Panc1 (cell line): Measurements from ENCODE around the gene USH1C. TPM values are rescaled to one million over a fixed set of nuclear protein-coding genes. Genes with fewer than 3 reads are reported as not detected.

ENCODE experiments used
- ATAC-seq: fragments of 200-7000 bp; cut with Tn5 transposase; 2 replicates; pipeline ENCODE4 v1.9.1; 2020; ENCODE audit warnings: mild to moderate bottlenecking, moderate library complexity
- BruUV-seq: library from RNA; stranded (reverse); fragments of 400-500 nt; replicated peaks from 2 replicates; lab custom pipeline; 2021; lab: Mats Ljungman, UMichigan
- CTCF ChIA-PET: fragments of 300-600 bp; sonication (Branson Sonifier 250); formaldehyde crosslinking; loops from one replicate; lab custom pipeline; 2022; ENCODE audit warnings: antibody characterized with exemption; lab: Charles Lee
- POLR2A ChIA-PET: fragments of 300-600 bp; sonication (Branson Sonifier 250); formaldehyde crosslinking; loops from one replicate; lab custom pipeline; 2022; ENCODE audit warnings: antibody characterized with exemption; lab: Charles Lee
- DNase-seq: peaks from one replicate; pipeline ENCODE4 v3.0.0-alpha.2; 2010; ENCODE audit warnings: low read depth, low spot score
- H3K27ac ChIP-seq: 2 replicates; pipeline ENCODE4 v1.5.1; 2011; ENCODE audit warnings: mild to moderate bottlenecking, low read length, inconsistent platforms
- H3K27me3 ChIP-seq: fragments of 200-500 bp; sonication (Bioruptor generic); 2 replicates; pipeline ENCODE4 v1.6.0; 2014; ENCODE audit warnings: low read length, inconsistent platforms; ENCODE audit not compliant: control insufficient read depth, insufficient read depth
- H3K36me3 ChIP-seq: fragments of 200-500 bp; sonication (Bioruptor generic); 2 replicates; pipeline ENCODE4 v1.5.1; 2014; ENCODE audit warnings: inconsistent platforms, mild to moderate bottlenecking, low read length, moderate library complexity; ENCODE audit not compliant: control insufficient read depth, insufficient read depth
- H3K4me1 ChIP-seq: 2 replicates; pipeline ENCODE4 v1.5.1; 2011; ENCODE audit warnings: inconsistent platforms, mild to moderate bottlenecking, low read length, moderate library complexity; ENCODE audit not compliant: control insufficient read depth, insufficient read depth
- H3K4me3 ChIP-seq, 2 experiments: 2 replicates each; pipeline ENCODE4 v1.5.1; 2011 to 2012; ENCODE audit warnings: low read depth in 2 of 2, low read length in 2 of 2, mild to moderate bottlenecking in 2 of 2, inconsistent platforms in 1 of 2, moderate library complexity in 1 of 2
- H3K9me3 ChIP-seq: fragments of 200-500 bp; sonication (Bioruptor generic); 2 replicates; pipeline ENCODE4 v1.5.1; 2014; ENCODE audit warnings: low read depth, mild to moderate bottlenecking, inconsistent platforms, low read length, moderate library complexity; ENCODE audit not compliant: control insufficient read depth, insufficient read depth
- CTCF ChIP-seq: fragments of 450-650 bp; IDR thresholded peaks from 2 replicates; pipeline ENCODE4 v1.5.1; 2017; ENCODE audit warnings: mild to moderate bottlenecking
- POLR2AphosphoS5 ChIP-seq: IDR thresholded peaks from 2 replicates; pipeline ENCODE4 v1.6.1; 2012; ENCODE audit warnings: mild to moderate bottlenecking, low read depth, low read length, moderate library complexity
- REST ChIP-seq, 2 experiments: IDR thresholded peaks; 2 replicates each; pipeline ENCODE4 v1.6.1; 2011 to 2012; ENCODE audit warnings: low read depth in 2 of 2, control low read depth in 1 of 2, low read length in 1 of 2, mild to moderate bottlenecking in 1 of 2, moderate library complexity in 1 of 2; ENCODE audit not compliant: insufficient read depth in 1 of 2
- SIN3A ChIP-seq: IDR thresholded peaks from 2 replicates; pipeline ENCODE4 v1.6.1; 2012; ENCODE audit warnings: low read depth, mild to moderate bottlenecking, low read length, moderate library complexity, borderline replicate concordance; ENCODE audit not compliant: insufficient read depth
- TCF7L2 ChIP-seq: IDR thresholded peaks from 2 replicates; pipeline ENCODE4 v1.6.1; 2011; ENCODE audit warnings: mild to moderate bottlenecking, low read depth, low read length, inconsistent platforms
- in situ Hi-C: cut with HindIII; loops from 2 replicates; pipeline ENCODE4 v1.10.0; 2016; ENCODE audit warnings: low sequenced_read_pairs, low pct_unique_long_range_greater_than_20kb
- intact Hi-C: fragments of 100-400 bp; cut with micrococcal nuclease; formaldehyde crosslinking; loops from one replicate; pipeline ENCODE4 v1.10.0; 2022; ENCODE audit not compliant: unreplicated experiment
- total RNA-seq: library from RNA; stranded (reverse); gene quantifications from one replicate; pipeline ENCODE4 v1.2.1, GENCODE V29; 2021; ENCODE audit not compliant: unreplicated experiment

Gene USH1C
- total RNA-seq, 1 experiment from 2014 or later: not detected

- in situ Hi-C loops: no loop called here
- H3K4me3 ChIP-seq: no peak overlapping the region
- ATAC-seq (no peak), DNase-seq (no peak)
- peaks cover 3% of the 10 kb centered on the region for H3K27me3 ChIP-seq
- no peak overlapping the region for H3K27ac ChIP-seq
- no peak for TF ChIP-seq POLR2AphosphoS5
- no peak for TF ChIP-seq TCF7L2
- no peak for TF ChIP-seq SIN3A
- TF ChIP-seq REST (IDR thresholded peaks at IDR 0.05; ENCODE audit: insufficient read depth in 1 of 2, low read depth in 2 of 2, low read length in 1 of 2): no peak
- no peak for TF ChIP-seq CTCF
- no peaks in the 10 kb centered on the region for H3K4me1 ChIP-seq
- ChIA-PET POLR2A (interaction anchor here (1.1 kb wide), 1 partner anchor 10 kb away, joined by 3 read pairs; no protein-coding TSS in a partner anchor), CTCF (interaction anchor here (1.0 kb wide), 1 partner anchor 39 kb away, joined by 3 read pairs; no protein-coding TSS in a partner anchor)
- no TSS peak for BruUV-seq
- no peaks in the 10 kb centered on the region for H3K9me3 ChIP-seq
- no peaks in the 10 kb centered on the region for H3K36me3 ChIP-seq
- intact Hi-C loops: no loop called here
These were observed 12.5 kb downstream of the USH1C start for GRCh38 chr11:17531636-17532113.

GRCh38 chr11:17531071-17531600 is 13.1 kb downstream of the USH1C start:
- Histone ChIP-seq H3K9me3 (no peaks in the 10 kb centered on the region), H3K4me1 (no peaks in the 10 kb centered on the region), H3K36me3 (no peaks in the 10 kb centered on the region), H3K4me3 (no peak overlapping the region), H3K27me3 (peaks cover 3% of the 10 kb centered on the region), H3K27ac (no peak overlapping the region)
- DNase-seq (no peak), ATAC-seq (no peak)
- intact Hi-C loops: no loop called here
- in situ Hi-C loops: no loop called here
- POLR2A ChIA-PET: no interaction called here
- no TSS peak for BruUV-seq
- TF ChIP-seq SIN3A (no peak), TCF7L2 (no peak), REST (IDR thresholded peaks at IDR 0.05; ENCODE audit: insufficient read depth in 1 of 2, low read depth in 2 of 2, low read length in 1 of 2) (no peak), CTCF (no peak), POLR2AphosphoS5 (no peak)
- CTCF ChIA-PET: interaction anchor here (1.0 kb wide), 1 partner anchor 39 kb away, joined by 3 read pairs; no protein-coding TSS in a partner anchor
